GM12874 (cell line): ENCODE data around the gene ZSCAN25.

Source experiments
- CTCF ChIP-seq: IDR thresholded peaks from 2 replicates; pipeline ENCODE4 v1.5.1; 2011; ENCODE audit warnings: low read depth, mild to moderate bottlenecking, control low read depth, low read length, moderate library complexity; ENCODE audit not compliant: insufficient read depth

ZSCAN25 gene

DNA sequence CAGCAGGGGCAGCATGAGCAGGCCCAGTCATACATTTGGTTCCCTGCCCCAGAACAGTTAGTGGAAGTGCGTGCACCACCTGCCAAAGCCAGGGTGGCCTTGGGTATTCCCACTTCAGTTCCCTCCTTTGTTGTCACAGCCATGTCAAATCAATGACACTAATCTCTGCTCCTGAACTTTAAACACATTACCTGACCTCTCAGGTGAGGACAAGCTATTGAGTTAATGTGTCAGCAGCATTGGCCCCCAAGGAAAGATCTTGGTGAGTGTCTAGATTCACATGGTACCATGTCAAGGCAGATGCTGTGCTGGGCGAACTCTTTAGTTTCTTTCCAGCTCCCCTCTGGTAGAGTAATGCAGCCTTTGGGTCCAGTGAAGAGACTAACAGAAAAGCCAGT lies 60.9 kb downstream of the ZSCAN25 start:
- TF ChIP-seq CTCF: no peak

GRCh38 chr7:99679032-99679399 lies 62.3 kb downstream of the ZSCAN25 start:
- TF ChIP-seq CTCF: no peak

GRCh38 chr7:99679400-99680191 lies 62.9 kb downstream of the ZSCAN25 start, which contains the start of gene CYP3A5:
CYP3A5 (minus strand) TSS chr7:99679996; CDS start chr7:99679896, 100 bp downstream.
- no peak for TF ChIP-seq CTCF
